Right kidney (tissue), 1 donor: ENCODE measurements around the gene RBM19.

Experiments used
- DNase-seq: peaks from one replicate; pipeline ENCODE4 v3.0.0-alpha.2; 2016

The RBM19 gene

DNA sequence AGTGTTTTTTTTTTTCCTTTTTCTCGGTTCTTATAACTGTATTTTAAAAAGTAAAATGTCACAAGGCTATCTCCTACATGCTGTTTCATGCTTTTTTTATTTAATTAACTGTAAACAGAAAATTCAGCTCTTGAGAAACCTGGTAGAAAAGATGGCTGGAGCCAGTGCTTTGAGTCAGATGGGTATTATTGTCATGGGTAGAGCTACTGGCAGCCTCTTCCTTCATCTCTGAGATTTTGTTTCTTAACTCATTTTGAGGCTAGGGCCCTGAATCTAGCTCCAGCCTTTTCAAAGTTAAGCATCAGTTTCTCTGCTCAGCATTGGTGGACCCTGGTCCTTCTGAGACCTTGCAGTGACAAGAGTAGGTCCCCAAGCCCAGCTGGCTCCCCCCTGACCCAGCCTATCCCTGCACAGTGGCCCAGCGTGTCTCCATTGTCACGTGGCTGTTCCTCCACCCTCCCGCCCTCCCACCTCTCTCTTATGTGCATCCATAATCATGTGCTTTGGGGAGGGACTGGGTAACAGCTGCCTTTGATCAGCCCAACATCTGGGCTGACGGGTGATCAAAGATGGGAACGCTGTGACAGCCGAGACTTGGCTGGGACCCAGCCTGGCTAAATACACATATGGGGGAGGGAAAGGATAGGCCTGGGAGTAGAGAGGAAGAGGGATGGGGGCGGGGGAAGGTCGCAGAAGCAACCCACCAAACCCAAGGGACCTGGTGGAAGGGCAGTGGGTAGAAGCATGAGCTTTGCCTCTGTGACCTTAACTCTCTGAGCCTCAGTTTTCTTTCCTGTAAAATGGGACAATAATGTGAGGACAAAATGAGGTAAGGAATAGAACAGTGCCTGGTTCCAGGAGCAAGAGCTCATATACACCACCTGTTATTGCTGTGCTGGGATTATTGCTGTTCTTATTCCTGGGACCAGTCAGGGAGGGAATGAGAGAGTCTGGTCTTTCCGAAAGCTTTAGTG, 24.4 kb upstream of the RBM19 start:
- DNase-seq = no peak

DNA sequence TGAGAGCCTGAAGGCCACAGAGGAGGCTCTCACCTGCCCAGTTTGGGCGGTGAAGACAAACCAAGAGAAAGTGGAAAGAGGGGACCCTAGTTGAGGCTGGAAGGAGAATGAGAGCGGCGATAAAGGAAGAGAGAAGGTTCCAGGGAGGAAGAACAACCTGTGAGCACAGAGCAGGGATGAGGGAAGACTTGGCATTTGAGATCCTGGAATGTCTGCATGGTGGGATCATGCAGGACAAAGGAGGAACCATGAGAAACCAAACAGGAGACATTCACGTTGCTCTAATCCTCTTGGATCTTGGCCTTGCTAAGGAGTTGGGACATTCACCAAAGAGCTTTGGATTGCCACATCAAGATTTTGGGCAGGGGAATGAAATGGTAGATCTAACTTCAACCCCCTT, 22.9 kb upstream of the RBM19 start:
- no peak for DNase-seq

DNA sequence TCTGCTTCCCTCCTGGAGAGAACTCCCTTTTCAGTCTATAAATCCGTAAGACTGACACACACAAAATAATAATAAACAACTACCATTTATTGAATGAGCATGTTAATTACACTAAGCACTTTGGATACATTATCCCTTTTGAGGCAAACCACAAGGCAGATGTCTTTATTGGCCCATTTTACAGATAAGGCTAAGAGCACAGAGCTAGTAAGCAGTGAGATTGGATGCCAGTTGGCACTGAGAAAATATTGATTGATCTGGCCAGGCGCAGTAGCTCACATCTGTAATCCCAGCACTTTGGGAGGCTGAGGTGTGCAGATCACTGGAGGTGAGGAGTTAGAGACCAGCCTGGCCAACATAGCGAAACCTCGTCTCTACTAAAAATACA, 21.9 kb upstream of the RBM19 start:
- DNase-seq = no peak

DNA sequence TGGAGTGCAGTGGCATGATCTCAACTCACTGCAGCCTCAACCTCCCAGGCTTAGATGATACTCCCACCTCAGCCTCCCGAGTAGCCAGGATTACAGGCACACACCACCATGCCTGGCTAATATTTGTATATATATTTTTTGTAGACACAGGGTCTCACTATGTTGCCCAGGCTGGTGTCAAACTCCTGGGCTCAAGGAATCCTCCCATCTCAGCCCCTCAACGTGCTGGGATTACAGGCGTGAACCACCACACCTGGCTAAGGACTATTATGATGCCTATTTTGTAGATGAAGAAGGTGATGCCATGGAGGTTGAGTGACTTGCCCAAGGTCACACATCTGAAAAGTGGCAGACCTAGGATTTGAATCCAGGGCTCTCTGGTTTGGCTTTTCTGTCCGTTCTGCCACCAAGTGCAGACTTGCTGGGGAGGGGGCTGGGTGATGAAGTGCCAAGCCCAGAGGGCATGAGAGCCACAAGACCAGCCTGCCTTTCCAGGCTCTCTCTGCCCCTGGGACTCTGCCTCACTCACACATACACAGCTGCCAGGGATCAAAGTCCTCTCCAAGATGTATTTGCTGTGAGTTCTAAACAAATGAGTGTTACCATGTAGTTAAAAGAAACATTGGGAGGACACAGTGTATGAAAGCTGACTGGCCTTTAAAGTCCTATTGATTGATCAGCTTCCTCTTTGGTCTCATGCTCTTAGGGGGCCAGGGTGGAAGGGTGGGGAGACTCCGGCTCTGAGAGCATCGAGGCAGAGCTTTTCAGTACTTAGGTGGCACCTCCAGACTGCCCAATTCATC, 21.3 kb upstream of the RBM19 start:
- DNase-seq = no peak

DNA sequence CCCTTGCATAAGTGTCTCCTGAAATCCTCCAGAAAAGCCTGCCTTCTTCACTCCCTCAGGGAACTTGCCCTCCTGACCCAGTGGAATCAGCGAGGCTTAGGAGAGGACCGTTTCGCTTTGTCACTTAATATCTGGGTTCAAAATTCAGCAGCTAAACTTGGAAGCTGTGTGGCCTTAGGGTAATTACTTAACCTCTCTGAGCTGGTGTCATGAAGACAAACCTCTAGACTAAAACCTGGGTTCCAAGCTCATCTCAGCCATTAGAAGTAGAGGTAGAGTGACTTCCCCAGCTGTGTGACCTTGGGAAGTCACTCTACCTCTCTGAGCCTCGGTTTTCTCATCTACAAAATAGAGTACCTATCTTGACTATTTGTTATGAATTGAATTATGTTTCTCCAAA, 18.3 kb upstream of the RBM19 start:
- no peak for DNase-seq

DNA sequence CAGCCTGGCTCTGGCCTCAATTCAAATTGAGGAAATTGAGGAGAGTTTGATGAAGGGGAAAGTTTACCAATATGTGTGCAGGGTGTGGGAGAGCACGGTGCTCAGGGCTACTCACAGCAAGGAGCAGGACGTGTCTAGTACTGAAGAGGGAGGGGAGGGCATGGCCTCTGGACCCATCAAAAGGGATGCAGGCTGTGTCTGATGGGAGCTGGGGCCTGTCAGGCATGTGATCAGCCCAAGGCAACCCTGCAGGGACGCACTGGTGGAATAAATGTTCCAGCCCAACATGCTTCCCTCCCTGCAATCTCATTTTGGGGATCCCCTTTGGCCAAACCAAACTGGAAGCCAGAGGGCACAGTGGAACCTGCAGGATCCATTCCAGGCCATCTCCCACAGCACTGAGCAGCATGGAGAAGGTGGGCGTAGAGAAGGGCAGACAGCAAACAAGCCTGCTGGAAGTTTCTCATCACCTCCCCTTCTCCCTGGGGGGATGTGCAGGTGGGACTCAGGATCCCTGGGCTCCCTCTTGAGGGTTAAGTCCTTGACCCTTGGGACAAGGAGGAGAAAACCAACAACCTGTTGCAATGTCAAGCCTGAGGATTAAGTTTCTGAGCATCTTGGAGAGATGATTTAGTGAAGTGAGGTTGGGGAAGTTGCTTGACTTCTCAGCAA, 17.8 kb upstream of the RBM19 start:
- no peak for DNase-seq

DNA sequence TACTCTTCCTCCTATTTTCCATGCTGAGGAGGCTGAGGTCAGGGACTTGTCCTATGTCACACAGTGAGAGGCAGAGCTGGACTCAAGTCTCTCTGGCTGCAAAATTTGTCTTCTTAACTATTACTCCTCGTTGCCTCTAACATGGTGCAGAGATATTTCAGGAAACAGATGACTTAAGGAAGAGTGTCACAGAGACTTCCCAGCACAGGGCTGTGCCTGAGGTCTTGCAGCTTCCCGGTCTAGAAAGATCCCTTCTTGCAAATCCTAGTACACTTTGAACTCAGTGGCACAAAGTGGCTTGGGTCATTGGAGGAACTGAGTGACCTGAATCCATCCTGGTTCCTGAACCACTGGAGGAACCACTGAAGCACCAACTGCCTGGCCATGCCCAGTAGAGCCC, 17.1 kb upstream of the RBM19 start:
- DNase-seq = no peak

DNA sequence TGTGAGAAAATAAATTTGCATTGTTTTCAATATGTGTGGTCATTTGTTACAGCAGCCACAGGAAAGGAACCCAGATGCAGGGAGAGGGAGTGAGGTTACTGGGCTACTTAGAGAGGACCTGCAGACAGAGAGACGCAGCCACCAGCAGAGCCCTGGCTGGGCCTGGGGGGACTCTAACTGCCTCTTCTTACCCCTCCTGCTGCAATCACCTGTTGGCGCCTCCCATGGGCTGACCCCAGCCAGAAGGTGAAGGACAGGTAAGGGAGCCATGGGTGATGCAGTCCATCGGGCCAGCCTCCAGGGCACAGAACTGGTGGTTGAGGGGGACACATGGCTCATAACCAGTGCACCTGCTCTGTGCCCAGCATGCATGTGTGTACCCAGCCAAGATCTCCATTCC, 15.8 kb upstream of the RBM19 start:
- no peak for DNase-seq

DNA sequence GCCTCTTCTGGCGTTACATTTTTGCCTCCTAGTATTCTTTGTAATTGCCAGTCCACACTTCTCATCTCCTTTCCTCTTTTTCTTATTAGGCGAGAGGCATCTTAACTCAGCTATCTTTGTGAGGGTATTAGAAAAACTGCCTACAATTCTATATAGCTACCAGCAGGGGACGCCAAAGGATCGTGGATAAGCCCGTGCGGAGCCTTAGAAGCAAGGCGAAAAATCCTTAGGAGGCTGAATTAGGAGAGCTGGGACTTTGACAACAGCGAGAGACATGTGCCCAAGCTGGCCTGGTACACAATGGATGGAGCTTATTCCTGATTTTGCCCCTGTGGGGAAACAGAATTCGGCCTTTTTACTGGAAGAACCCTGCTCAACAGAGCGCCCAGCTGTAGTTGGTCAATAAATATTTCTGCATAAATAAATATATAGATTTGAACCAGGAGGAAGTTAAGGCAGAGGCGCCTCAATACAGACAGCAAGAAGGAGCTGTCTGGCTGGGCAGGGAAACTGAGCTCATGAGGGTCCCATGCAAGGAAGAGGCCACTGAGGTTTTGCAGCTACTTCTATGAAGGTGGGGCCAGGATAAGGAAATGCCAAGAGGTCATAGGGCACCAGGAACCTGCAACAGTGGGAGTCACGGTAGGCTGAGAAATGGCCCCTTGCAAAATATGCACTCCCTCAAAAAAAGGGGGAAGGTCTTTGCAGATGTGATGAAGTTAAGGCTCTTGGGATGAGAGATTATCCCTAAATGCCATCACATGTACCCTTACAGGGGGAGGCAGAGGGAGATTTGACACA, 14.6 kb upstream of the RBM19 start:
- no peak for DNase-seq

DNA sequence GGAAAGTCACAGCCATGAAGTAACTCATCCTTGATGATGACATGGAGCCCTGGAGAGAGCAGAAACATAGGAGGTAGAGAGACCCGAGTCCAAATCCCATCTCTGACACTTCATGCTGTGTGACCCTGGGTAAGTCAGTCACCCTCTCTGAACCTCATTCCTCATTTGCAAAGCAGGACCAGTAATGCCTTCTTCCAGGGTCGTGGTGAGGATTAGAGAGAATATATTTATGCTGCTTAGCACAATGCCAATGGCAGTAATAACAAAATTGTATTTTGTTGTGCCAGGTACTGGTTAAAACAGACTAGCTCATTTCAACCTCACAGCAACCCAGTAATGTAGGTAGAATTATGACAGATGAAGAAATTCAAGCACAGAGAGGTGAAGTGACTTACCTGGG, 13.9 kb upstream of the RBM19 start:
- no peak for DNase-seq

DNA sequence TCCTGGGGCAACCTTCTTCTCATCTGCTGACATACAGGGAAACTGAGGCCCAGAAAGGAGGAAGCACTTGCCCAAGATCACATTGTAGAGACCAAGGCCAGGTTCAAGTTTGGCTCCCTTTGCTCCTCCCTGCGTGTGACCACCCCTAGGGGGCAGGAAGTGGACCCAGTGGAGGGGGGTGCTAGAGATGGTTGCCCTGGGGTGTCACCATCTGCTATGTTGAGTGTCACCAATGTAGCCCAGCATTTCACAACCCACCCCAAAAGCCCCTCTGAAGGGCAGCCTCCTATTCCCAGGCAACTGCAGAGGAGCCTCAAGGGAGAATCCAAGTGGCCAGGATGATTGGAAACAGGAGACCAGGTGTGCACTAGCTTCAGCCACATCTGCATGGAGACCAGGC, 12.0 kb upstream of the RBM19 start:
- DNase-seq = no peak

DNA sequence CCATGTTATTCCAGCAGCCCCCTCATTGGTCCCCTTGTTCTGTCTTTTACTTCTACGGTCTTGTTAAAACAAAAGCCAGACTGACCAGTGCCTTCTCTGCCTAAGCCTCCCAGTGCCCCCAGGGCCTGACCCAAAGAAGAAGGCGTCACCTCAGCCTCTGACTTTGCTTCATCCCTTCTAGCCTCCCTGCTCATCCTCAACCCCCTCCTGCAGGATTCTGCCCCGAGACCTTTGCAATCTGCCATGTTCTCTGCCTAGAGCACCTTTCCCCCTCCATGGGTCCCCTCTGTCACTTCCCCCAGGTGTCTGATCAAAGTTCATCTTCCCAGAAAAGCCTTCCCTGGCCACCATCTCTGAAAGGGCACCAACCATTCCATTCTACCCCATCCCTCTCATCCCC, 7.9 kb upstream of the RBM19 start:
- DNase-seq = no peak

DNA sequence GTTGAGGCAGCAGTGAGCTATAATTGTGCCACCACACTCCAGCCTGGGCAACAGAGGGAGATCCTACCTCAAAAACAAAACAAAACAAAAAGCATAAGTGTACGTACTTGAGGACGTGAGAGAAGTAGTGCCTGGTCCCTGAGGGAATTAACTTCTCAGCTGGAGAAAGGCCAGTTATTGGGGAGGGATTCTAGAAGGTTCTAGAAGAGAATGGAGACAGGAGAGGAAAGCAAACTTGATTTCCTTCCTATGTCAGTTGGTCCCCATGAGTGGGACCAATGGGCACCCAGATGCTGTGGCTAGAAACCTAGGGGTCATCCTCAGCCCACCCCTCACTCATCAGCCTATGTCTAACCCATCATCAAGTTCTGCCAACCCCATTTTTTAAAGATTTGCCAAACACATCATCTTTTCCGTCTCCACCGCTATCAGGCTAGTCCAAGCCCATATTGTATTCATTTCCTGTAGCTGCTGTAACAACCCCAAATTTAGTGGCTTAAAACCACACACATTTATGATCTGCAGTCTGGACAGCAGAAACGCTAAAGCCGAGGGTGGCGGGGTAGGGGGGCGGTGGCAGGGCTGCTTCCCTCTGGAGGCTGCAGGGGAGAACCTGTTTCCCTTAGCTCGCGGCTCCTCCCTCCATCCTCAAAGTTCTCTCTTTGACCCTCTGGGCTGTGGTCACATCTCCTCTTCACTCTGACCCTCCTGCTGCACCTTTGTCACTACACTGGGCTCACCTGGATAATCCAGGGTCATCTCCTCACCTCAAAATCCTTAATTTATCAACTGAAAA, 7.2 kb upstream of the RBM19 start:
- DNase-seq = no peak

DNA sequence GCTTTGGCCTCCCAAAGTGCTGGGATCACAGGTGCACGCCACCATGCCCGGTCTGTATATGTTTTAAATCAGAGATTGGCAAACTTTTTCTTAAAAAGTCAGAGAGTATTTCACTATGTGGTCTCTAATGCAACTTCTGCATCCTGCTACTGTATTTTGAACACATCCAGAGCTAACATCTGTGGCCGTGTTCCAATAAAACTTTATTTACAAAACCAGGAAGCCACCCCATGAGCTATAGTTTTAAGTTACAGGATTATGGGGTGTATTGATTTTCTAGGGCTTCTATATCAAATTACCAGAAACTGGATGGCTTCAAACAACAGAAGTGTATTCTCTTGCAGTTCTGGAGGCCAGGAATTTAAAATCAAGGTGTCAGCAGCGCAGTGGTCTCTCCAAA, 5.3 kb upstream of the RBM19 start:
- DNase-seq = no peak

DNA sequence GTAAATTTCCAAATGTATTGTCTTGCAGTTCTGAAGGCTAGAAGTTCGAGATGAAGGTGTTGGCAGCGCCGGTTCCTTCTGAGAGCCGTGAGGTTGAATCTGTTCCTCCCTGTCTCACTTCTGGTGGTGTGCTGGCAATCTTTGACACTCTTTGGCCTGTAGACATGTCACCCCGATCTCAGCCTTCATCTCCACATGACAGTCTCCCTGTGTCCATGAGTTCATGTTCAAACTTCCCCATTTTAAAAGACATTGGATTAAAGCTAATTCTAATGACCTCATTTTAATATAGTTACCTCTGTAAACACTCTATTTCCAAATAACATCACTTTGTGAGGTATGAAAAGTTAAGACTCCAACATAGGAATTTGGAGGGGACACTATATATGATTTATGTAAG, 4.1 kb upstream of the RBM19 start:
- DNase-seq = no peak

DNA sequence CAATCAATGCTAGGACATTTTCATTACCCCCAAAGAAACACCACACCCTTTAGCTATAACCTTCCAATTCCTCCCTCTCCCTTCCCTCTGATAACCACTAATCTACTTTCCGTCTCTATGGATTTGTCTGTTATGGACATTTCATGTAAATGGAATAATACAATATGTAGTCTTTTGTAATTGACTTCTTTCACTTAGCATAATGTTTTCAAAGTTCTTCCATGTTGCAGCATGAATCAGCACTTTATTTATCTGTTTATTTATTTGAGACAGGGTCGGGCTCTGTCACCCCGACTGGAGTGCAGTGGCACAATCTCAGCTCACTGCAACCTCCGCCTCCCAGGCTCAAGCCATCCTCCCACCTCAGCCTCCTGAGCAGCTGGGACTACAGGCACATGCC, 1.2 kb upstream of the RBM19 start:
- no peak for DNase-seq

DNA sequence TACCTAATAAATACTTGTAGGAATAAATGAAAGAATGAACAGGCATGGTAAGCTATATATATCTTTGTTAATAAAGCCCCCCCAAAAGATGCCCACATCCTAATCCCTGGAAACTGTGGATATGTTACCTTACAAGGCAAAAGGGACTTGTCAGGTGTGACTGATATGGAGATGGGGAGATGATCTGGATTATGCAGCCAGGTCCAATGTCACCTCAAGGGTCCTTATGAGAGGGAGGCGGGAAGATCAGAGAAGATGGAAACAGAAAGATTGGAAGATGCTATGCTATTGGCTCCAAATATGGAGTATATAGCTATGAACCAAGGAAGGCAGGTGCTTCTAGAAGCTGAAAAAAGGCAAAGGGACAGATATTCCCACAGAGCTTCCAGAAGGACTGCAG, 3.4 kb downstream of the RBM19 start:
- DNase-seq = no peak

DNA sequence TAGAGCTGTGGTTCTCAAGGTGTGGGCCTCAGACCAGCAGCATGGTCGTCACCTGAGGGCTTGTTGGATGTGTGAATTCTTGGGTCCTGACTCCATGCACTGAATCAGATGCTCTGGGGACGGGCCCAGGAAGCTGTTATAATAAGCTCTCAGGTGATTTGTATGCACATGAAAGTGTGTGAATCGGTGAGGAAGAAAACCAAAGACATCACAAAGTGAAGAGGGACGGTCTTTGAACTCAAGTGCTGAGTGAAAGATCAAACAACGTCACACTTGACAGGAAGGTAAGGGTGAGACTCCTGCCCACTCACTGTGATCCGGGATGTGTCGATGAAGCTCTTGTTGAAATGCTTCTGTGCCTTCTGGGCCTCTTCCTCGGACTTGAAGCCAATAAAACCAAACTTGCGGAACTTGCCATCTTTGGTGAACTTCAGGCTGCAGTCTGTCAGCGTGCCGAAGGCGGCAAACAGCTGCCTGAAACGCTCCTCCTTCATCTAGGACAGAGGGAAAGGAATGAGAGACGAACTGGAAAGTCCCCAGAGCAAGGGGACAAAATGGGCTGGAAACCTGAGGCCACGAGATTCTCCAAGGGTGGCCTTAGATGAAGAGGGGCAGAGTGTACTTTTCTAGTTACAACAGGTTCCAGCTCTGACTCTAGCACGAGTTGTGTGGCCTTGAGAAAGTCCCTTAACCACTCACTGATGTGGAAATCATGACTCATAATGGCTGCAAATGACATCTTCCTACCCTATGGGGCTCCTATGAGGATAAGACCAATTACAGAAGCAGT, 4.0 kb downstream of the RBM19 start:
- no peak for DNase-seq

DNA sequence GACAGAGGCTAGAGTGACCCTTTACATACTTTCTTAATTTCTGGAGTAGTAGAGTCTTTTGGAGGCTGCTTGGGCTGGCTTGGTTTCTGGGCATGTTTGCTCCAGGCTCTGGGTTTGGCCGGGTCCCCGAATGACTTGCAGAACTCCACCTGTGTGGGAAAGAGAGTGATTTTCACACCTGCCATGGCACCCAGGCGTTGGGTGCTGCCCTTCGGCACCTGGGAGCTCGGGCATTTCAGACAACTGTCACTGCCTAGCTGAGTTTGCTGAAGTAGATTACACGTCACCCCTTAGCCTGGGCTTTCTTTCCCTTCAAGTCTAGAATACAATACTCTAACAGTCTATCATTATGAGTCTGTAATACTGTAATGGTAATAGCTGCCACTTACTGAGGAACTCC, 6.1 kb downstream of the RBM19 start:
- DNase-seq = no peak

DNA sequence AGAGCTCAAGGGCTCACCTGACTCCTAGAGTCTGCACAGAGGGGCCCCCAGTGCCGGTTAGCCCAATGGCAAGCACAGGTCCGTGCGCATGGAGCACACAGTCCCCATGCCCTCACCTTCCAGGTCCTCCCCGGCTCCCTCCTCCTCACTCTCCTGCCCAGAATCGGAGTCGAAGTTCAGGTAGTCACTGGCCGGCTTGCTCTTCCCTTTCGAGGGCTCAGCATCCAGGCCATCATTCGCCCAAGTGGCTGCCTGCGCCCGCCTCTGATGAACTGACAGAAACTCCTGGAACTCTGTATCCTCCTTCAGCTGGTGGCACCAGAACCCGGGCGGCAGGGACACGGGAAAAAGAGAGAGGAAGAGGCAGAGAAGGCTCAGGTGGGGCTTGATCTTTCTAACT, 7.0 kb downstream of the RBM19 start:
- no peak for DNase-seq

DNA sequence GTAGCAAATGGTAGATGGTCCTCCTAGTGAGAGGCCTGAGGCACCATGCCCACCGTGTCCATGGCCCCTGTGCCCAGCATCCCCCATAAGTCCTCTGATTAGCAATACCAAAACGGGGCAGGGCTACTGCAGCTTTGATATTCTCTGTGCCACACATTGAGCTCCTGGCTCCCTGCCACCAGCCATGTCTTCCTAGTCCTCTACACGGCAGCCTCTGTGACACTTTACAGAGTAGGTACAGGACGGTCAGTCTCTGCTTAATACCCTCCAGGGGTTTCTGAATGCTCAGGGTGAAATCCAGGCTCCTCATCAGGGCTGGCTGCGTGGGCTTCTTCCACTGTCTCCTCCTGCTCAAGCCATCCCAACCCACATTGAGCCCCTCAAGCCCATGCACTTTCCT, 8.0 kb downstream of the RBM19 start:
- DNase-seq = no peak
